ENCODE results near the gene WDR70.
"Not testable (repeated sequence)": the region's sequence is repeated elsewhere in the genome, so short reads cannot be mapped to it uniquely, and the experiment has no call there.

DNA sequence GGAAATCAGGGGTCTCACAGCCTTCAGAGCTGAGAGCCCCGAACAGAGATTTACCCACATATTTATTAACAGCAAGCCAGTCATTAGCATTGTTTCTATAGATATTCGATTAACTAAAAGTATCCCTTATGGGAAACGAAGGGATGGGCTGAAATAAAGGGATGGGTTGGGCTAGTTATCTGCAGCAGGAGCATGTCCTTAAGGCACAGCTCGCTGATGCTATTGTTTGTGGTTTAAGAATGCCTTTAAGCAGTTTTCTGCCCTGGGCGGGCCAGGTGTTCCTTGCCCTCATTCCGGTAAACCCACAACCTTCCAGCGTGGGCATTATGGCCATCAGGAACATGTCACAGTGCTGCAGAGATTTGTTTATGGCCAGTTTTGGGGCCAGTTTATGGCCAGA is 74.1 kb downstream of the WDR70 start:
- TF ChIP-seq CTCF (conservative IDR thresholded peaks at IDR 0.05; ENCODE audit: low read depth, low read length); EZH2 (IDR thresholded peaks at IDR 0.05; ENCODE audit: low read length, unreplicated experiment): not testable (repeated sequence)
